Keratinocyte (primary cell): Measurements from ENCODE around the gene ZNF83.

Experiments used
- EZH2 ChIP-seq: IDR thresholded peaks from one replicate; pipeline ENCODE4 v1.6.1; 2012; ENCODE audit warnings: inconsistent platforms, mild to moderate bottlenecking, low read length, moderate library complexity
- TF ChIP-seq, protein P1 (sequence below), 3 experiments: IDR thresholded peaks in 1 of 3; conservative IDR thresholded peaks in 1 of 3; optimal IDR thresholded peaks in 1 of 3; 2 replicates in 2 of 3; 3 replicates in 1 of 3; pipeline versions ENCODE3 to v1.5.1; 2011; ENCODE audit warnings: low read length in 3 of 3, mild to moderate bottlenecking in 3 of 3, moderate library complexity in 2 of 3, control low read depth in 1 of 3, inconsistent platforms in 1 of 3; ENCODE audit not compliant: insufficient read depth in 2 of 3; ENCODE audit errors: extremely low read depth in 1 of 3

DNA sequence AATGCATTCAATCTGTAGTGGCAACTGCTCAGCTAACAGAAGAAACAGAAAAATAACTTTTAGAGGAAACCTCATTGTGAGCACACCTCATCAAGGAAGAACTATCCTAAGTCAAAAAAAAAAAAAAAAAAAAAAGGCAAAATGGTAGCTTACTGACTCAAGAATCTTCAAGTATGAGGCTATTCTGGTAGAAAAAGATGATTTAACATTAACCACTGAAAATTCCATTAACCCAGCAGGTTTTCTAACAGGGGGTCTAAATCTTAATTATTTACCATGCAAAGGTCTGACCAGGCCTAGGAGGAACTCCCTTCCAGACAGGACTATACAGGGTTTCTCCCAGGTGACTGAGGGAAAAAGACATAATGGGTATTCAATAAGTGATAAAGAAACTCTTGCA lies 28.4 kb upstream of the ZNF83 start:
- TF ChIP-seq, protein P1, sequence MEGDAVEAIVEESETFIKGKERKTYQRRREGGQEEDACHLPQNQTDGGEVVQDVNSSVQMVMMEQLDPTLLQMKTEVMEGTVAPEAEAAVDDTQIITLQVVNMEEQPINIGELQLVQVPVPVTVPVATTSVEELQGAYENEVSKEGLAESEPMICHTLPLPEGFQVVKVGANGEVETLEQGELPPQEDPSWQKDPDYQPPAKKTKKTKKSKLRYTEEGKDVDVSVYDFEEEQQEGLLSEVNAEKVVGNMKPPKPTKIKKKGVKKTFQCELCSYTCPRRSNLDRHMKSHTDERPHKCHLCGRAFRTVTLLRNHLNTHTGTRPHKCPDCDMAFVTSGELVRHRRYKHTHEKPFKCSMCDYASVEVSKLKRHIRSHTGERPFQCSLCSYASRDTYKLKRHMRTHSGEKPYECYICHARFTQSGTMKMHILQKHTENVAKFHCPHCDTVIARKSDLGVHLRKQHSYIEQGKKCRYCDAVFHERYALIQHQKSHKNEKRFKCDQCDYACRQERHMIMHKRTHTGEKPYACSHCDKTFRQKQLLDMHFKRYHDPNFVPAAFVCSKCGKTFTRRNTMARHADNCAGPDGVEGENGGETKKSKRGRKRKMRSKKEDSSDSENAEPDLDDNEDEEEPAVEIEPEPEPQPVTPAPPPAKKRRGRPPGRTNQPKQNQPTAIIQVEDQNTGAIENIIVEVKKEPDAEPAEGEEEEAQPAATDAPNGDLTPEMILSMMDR (optimal IDR thresholded peaks at IDR 0.05 in 1 of 3, IDR thresholded peaks at IDR 0.05 in 1 of 3, conservative IDR thresholded peaks at IDR 0.05 in 1 of 3; ENCODE audit: extremely low read depth in 1 of 3, insufficient read depth in 2 of 3, low read length in 3 of 3) = no peak
- TF ChIP-seq EZH2 = no peak
